ENCODE data around the gene AMOTL2. TPM values are rescaled to one million over a fixed set of nuclear protein-coding genes. Genes with fewer than 3 reads are reported as not detected.
A peak's percentile ranks its signal among the peaks of the same experiment; 100 is the strongest.

AMOTL2 gene
- total RNA-seq, 1 experiment from 2014 or later = 146 TPM

DNA sequence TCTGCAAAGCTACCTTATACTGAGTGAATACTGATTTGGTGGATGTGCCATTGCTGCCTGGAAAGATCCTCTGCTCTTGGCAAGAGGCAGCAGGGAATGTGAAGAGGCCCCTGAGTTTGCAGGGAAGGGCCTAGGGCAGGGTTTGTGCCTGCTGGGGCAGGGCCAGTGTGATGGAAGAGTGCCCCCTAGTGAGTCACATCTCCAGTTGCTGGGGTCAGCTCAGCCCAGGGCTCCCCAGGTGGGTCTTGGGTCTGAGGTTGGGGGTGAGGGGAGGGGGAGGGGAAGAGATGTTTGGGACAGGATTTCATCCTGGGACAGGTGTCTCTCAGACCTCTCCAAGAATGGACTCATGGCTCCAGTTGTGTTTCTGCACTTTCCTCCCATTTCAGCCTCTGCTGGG is 4.1 kb upstream of the AMOTL2 start:
- ChIA-PET POLR2A (no interaction called here), CTCF (interaction anchor here (0.7 to 1.1 kb wide), 2 partner anchors 86 to 165 kb away, joined by 3 read pairs; no protein-coding TSS in a partner anchor)
- Histone ChIP-seq H3K27ac (ENCODE audit: low read length) (0 out of 2 replicates have a peak overlapping the region, but pooled peaks have one; percentile 54), H3K36me3 (ENCODE audit: control insufficient read depth, insufficient read depth, low read length) (no peaks in the 10 kb centered on the region; the same call in 1 of the 2 replicates), H3K4me1 (ENCODE audit: control insufficient read depth, insufficient read depth, low read length) (peaks cover 31% of the 10 kb centered on the region), H3K27me3 (ENCODE audit: control insufficient read depth, insufficient read depth, low read length) (no peaks in the 10 kb centered on the region; the same call in 1 of the 2 replicates), H3K9me3 (ENCODE audit: control insufficient read depth, insufficient read depth, low read depth, low read length) (no peaks in the 10 kb centered on the region), H3K4me3 (ENCODE audit: low read depth in 2 of 2, low read length in 2 of 2) (no peak overlapping the region)
- intact Hi-C loops (cut with micrococcal nuclease; ENCODE audit: unreplicated experiment) (loop anchor here (5.0 kb wide), 1 partner anchor 94 kb away; no protein-coding TSS in a partner anchor), in situ Hi-C loops (cut with HindIII; ENCODE audit: low pct_unique_long_range_greater_than_20kb, low sequenced_read_pairs) (no loop called here)
- no peak for DNase-seq (ENCODE audit: low read depth, low spot score)
- no peak for ATAC-seq
- TF ChIP-seq SIN3A (IDR thresholded peaks at IDR 0.05; ENCODE audit: borderline replicate concordance, insufficient read depth, low read depth, low read length) (no peak), TCF7L2 (IDR thresholded peaks at IDR 0.05; ENCODE audit: low read depth, low read length) (no peak), POLR2AphosphoS5 (IDR thresholded peaks at IDR 0.05; ENCODE audit: low read depth, low read length) (no peak), CTCF (IDR thresholded peaks at IDR 0.05) (peak; percentile 86), REST (IDR thresholded peaks at IDR 0.05; ENCODE audit: insufficient read depth in 1 of 2, low read depth in 2 of 2, low read length in 1 of 2) (no peak)
- BruUV-seq (replicated peaks) = no TSS peak

GRCh38 chr3:134377896-134378295 is 3.6 kb upstream of the AMOTL2 start:
- peaks cover 31% of the 10 kb centered on the region for H3K4me1 ChIP-seq (ENCODE audit: control insufficient read depth, insufficient read depth, low read length)
- POLR2A ChIA-PET = interaction anchor here (0.7 kb wide), 1 partner anchor 14 kb away, joined by 4 read pairs; no protein-coding TSS in a partner anchor

More at GRCh38 chr3:134377896-134378295, 3.6 kb upstream of the AMOTL2 start:
- TF ChIP-seq POLR2AphosphoS5 (IDR thresholded peaks at IDR 0.05; ENCODE audit: low read depth, low read length) (no peak), REST (IDR thresholded peaks at IDR 0.05; ENCODE audit: insufficient read depth in 1 of 2, low read depth in 2 of 2, low read length in 1 of 2) (no peak)
- H3K27ac ChIP-seq (ENCODE audit: low read length) = peak overlapping the region; percentile 54; the same call in 1 of the 2 replicates
- H3K36me3 ChIP-seq (ENCODE audit: control insufficient read depth, insufficient read depth, low read length) = no peaks in the 10 kb centered on the region; the same call in 1 of the 2 replicates
- in situ Hi-C loops (cut with HindIII; ENCODE audit: low pct_unique_long_range_greater_than_20kb, low sequenced_read_pairs) (no loop called here), intact Hi-C loops (cut with micrococcal nuclease; ENCODE audit: unreplicated experiment) (loop anchor here (5.0 kb wide), 1 partner anchor 94 kb away; no protein-coding TSS in a partner anchor)
- CTCF ChIA-PET = interaction anchor here (0.6 to 1.1 kb wide), 3 partner anchors 17 to 165 kb away, joined by 3 read pairs; no protein-coding TSS in a partner anchor
- no peaks in the 10 kb centered on the region for H3K9me3 ChIP-seq (ENCODE audit: control insufficient read depth, insufficient read depth, low read depth, low read length)
- BruUV-seq (replicated peaks) = no TSS peak
- no peaks in the 10 kb centered on the region; the same call in 1 of the 2 replicates for H3K27me3 ChIP-seq (ENCODE audit: control insufficient read depth, insufficient read depth, low read length)
- no peak overlapping the region for H3K4me3 ChIP-seq (ENCODE audit: low read depth in 2 of 2, low read length in 2 of 2)
- DNase-seq (ENCODE audit: low read depth, low spot score) = no peak
- no peak for ATAC-seq

All from Panc1 (cell line).